GM12865 (cell line): Measurements from ENCODE around the gene YTHDF2.

Experiments used
- DNase-seq: peaks from one replicate; pipeline ENCODE4 v3.0.0; 2010; ENCODE audit warnings: low read depth
- H3K4me3 ChIP-seq: 2 replicates; pipeline ENCODE4 v1.5.1; 2011; ENCODE audit warnings: mild to moderate bottlenecking, low read depth, low read length, control low read depth
- TF ChIP-seq, protein P1 (sequence below): IDR thresholded peaks from 2 replicates; pipeline ENCODE4 v1.5.1; 2011; ENCODE audit warnings: low read length, control low read depth, low read depth, inconsistent platforms; ENCODE audit not compliant: insufficient read depth; ENCODE audit errors: missing control alignments

Gene YTHDF2

DNA sequence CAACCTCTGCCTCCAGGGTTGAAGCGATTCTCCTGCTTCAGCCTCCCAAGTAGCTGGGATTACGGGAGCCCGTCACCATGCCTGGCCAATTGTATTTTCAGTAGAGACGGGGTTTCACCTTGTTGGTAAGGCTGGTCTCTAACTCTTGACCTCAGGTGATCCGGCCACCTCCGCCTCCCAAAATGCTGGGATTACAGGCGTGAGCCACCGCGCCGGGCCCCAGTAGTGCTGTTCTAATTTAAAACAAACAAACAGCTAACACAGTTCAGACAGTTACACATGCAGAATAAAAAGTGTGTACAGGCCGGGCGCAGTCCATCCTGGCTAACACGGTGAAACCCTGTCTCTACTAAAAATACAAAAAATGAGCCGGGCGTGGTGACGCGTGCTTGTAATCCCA, 39.6 kb downstream of the YTHDF2 start:
- no peak for DNase-seq
- no peak overlapping the region for H3K4me3 ChIP-seq
- TF ChIP-seq, protein P1, sequence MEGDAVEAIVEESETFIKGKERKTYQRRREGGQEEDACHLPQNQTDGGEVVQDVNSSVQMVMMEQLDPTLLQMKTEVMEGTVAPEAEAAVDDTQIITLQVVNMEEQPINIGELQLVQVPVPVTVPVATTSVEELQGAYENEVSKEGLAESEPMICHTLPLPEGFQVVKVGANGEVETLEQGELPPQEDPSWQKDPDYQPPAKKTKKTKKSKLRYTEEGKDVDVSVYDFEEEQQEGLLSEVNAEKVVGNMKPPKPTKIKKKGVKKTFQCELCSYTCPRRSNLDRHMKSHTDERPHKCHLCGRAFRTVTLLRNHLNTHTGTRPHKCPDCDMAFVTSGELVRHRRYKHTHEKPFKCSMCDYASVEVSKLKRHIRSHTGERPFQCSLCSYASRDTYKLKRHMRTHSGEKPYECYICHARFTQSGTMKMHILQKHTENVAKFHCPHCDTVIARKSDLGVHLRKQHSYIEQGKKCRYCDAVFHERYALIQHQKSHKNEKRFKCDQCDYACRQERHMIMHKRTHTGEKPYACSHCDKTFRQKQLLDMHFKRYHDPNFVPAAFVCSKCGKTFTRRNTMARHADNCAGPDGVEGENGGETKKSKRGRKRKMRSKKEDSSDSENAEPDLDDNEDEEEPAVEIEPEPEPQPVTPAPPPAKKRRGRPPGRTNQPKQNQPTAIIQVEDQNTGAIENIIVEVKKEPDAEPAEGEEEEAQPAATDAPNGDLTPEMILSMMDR, result no peak

DNA sequence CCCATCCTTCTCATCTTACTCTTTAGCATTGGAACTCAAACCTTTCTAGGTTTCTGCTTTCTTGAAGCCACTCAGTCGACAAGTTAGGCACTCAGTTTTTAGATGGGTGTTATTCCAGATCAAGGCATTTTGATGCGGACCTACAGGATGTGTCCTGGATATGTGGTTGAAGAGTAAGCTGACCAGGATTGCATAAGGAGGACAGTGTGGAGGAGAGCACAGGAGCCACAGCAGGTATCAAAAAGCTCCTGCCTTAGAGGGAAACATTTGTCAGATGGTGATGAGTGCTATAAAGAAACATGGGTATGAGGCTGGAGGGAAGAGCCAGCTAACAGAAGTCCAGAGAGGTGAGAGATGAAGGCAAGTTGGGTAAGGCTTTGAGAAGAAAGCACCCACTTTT, 41.3 kb downstream of the YTHDF2 start:
- no peak for DNase-seq
- TF ChIP-seq, protein P1, result no peak

DNA sequence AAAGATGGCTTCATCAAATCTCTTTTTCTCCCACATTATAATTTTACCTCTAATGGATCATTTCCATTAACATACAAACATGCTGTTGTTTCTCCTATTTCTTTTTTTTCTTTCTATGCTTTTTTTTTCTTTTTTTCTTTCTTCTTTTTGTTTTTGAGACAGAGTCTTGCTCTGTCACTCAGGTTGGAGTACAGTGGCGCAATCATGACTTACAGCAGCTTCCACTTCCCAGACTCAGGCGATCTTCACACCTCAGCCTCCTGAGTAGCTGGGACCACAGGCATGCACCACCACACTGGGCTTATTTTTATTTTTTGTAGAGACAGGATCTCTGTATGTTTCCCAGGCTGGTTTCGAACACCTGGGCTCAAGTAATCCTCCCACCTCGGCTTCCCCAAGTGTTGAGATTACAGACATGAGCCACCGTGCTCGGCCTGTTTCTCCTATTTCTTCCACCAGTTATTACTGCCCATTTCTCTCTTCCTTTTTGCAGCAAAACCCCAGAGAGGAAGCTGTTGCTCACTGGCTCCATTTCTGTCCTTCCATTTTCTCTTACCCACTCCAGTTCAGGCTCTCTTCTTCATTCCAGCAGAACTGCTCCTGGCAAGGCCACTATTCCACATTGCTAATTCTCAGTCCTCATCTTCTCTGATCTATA, 43.1 kb downstream of the YTHDF2 start:
- TF ChIP-seq, protein P1, result no peak
- H3K4me3 ChIP-seq, result no peak overlapping the region
- DNase-seq, result no peak

More for the DNA sequence above, 41.3 kb downstream of the YTHDF2 start:
- no peak overlapping the region for H3K4me3 ChIP-seq

DNA sequence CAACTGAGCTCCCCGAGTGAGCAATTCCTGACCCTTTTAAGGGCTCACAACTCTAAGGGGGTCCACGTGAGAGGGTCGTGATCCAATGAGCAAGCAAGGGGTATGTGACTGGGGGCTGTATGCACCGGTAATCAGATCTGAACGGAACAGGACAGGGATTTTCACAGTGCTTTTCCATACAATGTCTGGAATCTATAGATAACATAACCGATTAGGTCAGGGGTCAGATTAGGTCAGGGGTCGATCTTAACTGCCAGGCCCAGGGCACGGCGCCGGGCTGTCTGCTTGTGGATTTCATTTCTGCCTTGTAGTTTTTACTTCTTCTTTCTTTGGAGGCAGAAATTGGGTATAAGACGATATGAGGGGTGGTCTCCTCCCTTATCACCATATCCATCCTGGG, 44.6 kb downstream of the YTHDF2 start:
- TF ChIP-seq, protein P1, result no peak
- H3K4me3 ChIP-seq, result no peak overlapping the region
- DNase-seq, result no peak

DNA sequence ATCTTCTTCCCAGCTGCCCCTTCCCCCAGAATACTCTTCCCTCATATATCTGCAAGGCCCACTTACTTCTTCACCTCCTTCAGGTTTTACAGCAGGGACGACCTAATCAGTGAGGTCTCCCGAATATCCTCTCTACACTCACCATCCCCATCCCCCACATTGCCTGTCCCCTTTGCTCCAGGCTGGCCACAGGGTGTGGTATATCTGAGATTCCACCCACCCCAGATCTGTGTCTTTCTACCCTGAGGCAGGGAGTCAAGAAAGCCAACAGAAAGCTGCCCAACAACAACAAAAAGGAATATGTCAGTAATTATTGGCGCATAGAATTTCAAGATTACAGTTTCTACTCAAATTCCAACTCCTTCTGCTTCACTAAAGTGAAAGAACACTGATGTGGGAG, 45.3 kb downstream of the YTHDF2 start:
- no peak for DNase-seq
- TF ChIP-seq, protein P1, result no peak
- H3K4me3 ChIP-seq, result no peak overlapping the region

DNA sequence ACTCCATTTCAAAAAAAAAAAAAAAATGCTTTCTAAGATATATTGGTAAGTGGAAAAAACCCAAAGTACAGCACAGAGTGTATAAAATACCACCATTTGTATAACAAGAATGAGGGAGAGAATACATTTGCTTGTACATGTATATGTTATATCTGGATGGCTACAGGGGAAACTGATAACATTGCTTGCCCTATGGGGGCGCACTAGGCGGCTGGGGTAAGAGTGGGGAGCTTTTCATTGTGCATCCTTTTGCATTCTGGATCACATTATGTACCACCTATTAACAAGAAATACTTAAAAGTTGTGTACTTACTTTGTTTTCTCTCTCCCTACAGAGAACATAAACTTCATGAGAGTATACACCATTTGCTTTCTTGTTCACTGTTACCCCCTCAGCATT, 46.6 kb downstream of the YTHDF2 start:
- DNase-seq, result no peak
- no peak overlapping the region for H3K4me3 ChIP-seq

More for the DNA sequence above, 46.6 kb downstream of the YTHDF2 start:
- TF ChIP-seq, protein P1, result peak; percentile 3
